GM12801 (cell line): ENCODE results near the gene CLRN3.

Experiments used
- TF ChIP-seq, protein P1 (sequence below): IDR thresholded peaks from one replicate; pipeline ENCODE4 v1.5.1; 2011; ENCODE audit warnings: control low read depth; ENCODE audit not compliant: insufficient read length; ENCODE audit errors: extremely low read depth

CLRN3 gene

DNA sequence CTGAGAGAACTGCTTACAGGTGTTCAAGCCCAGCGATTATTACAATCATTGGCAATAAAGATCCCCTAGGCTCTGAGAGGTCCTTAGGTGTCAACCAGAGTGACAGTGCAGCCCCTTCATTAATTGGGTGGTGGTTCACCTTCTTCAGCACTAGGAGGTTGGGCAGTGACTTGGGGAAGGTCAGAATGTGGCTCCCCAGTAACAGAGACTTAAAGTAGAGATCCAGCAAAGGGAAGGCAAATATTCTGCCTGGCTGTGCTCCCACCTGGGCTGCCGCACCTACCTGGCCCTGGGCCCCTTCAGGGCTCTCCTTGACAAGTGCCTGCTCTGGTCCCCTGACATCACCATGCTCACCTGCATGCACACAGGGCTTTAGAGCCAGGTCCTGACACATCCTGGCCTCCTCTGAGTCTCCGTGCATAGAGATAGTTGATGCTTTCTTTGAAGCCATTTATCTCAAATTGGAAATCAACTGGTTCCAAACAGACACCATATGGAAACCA lies 1.9 kb downstream of the CLRN3 start:
- TF ChIP-seq, protein P1, sequence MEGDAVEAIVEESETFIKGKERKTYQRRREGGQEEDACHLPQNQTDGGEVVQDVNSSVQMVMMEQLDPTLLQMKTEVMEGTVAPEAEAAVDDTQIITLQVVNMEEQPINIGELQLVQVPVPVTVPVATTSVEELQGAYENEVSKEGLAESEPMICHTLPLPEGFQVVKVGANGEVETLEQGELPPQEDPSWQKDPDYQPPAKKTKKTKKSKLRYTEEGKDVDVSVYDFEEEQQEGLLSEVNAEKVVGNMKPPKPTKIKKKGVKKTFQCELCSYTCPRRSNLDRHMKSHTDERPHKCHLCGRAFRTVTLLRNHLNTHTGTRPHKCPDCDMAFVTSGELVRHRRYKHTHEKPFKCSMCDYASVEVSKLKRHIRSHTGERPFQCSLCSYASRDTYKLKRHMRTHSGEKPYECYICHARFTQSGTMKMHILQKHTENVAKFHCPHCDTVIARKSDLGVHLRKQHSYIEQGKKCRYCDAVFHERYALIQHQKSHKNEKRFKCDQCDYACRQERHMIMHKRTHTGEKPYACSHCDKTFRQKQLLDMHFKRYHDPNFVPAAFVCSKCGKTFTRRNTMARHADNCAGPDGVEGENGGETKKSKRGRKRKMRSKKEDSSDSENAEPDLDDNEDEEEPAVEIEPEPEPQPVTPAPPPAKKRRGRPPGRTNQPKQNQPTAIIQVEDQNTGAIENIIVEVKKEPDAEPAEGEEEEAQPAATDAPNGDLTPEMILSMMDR, result no peak

DNA sequence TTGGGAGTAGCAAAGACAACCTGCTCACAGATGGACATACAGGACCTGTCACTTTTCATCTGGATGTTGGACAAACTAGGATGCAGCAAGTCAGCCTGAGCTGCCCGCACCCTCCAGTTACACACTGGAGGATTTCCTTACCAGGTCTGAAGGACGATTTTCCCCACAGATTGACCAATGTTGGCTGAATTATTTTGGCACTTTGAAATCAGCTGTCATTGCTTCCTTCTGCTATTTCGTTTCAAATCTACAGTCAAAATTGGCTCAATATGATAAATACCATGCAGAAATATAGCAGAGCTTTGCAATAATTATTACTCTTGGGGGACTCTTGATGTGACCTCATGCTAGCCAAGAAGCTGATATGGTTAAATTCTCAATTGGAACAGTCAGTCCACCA lies 2.5 kb downstream of the CLRN3 start:
- TF ChIP-seq, protein P1, result no peak

DNA sequence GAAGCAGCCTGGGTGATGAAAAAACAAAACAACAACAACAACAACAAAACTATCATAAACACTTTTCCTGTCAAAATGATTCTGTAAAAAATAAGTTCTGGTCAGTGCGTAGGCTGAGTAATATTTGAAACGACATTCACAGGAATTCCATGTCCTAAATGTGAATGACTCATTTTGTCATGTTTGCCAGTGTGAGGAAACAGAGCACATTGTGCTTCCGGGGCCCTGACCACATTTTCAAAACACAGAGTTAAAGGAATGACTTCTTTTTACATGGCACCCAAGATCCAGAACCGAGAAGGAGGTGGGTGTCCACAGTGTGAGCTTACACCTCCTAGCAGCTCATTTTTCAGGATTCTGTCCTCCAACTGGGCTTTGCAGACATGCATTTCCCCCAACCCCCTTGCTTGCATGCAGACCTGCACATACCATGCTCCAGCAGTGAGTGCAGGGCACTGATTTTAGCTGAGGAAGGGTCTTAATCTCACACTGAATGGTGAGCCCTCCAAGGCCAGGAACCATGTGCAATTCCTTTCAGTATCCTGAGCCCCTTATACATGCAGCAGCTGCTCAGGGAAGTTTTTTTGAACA lies 3.0 kb downstream of the CLRN3 start:
- TF ChIP-seq, protein P1, result no peak

DNA sequence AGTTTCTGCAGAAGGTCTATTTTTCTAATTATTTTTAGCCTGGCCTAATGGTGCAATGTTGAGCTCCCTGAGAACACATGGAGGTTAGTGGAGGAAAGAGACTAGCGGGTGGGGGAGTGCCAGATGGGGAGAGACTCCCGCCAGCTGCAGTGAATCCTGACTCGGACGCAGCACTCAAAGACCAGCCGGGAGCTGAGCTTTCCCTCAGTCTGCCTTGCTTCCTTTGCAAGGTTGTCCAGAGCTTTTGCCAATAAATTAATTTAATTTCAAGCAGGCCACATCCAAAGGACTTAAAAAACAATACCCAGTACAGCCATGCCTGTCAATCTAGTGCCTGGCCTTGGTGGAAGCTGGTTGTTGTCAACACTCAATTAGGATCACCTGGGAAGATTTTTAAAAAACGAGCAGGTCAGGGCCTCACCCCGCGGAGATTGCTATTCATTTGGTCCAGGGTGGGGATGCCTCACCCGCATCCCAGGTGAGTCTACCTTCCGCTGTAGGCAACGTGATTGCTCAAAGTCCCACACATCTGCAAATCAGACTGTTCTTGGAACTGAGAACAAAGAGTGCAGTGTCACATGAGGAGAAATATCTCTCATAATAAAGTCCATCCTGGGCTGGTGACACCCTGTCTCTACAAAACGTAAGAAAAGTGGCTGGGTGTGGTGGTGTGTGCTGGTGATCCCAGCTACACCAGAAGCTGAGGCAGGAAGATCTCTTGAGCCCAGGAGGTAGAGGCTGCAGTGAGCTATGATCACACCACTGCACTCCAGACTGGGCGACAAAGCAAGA lies 4.0 kb downstream of the CLRN3 start:
- TF ChIP-seq, protein P1, result no peak

DNA sequence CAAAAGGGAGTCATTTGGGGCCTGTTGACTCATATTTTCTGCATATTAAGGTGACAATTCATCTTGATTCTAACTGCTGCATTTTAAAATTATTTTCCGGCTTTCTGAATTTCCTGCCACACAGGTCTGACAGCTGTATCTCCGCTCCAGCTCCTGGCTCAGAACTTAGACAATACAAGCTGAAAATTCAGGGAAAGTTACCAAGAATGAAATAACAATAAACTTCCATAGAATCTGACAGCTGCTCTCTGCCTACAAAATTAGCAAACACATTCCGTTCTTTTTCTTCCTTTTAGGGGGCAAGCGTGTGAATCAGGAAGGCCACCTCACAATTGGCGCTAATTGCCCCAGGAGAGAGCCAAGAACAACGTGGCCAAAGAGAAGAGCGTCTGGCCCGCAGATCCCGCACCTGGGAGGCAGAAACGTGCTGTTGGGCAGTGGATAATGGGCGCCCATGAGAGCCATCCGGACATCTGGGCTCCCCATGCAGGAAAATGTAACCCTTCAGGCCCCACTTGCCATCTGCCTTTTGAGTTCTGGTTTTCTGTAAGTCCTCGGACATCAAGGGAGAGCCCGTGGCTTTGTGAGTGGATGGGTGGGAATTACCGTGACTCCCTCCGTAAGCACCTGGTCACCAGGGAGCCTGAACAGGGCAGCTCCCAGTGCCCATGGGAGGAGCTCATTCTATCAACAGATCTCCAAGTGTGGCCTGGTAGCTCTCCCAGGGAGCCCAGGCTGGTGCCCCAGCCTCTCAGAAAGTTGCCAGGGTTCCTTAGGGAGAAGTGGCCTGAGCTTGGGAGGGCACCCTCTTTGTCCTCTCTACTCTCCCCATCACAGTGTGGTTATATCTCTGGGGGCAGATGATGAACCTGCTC lies 5.0 kb downstream of the CLRN3 start:
- TF ChIP-seq, protein P1, result no peak

DNA sequence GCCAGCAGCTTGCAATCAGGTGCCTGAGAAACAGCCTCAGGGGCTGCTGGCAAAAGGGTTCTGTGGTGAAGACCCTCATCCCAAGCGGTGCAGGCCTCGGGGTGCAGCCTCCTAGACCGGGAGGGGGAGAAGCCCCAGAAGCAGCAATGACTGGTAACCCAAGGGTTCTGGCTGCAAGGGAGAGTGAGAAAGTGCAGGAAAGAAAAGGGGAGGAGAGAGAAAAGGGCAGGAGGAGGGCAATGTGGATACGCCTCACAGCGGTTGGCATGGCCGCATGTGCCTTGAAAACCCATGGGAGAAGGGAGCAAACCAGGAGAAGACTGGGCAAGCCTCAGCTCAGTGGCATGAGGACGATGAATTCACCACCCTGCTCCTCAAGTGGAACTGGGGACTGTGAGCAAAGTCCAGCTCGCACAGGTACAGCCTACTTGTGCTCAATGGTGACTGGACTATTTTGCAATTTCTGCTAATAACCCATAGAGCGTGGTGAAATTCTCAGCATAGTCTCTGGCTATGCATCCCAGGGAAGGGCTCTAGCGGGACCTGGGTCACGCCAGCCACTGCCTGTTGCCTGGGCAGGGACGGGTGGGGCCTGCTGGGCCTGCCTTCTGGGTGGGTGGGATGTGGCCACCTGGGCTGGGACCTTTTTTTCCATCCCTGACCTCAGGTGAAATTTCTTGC lies 6.2 kb downstream of the CLRN3 start:
- TF ChIP-seq, protein P1, result no peak

DNA sequence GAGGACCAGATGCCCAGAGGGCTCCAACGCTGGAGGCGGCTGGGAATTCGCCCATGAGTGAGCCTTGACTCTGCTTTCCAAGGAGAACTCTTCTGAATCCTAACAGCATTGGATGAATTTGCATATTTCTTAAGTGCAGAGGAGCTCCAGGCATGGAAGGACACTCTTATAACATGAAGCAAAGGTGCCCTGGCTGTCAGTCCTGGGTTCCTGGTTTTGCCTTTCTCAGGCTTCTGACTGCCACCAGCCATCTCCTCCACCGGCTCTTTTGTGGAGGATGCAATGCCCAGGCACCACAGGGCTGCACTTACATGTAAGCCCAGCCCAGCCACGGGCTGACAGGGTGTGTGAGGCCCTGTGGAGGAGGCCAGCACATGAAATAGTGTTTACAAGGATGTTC lies 8.2 kb downstream of the CLRN3 start:
- TF ChIP-seq, protein P1, result no peak
